GM18498 (cell line): ENCODE data around the gene C1orf35.
"Not testable (repeated sequence)": the region's sequence is repeated elsewhere in the genome, so short reads cannot be mapped to it uniquely, and the experiment has no call there.

ENCODE experiments used
- ATAC-seq: cut with Tn5 transposase; IDR thresholded peaks from one replicate; pipeline ENCODE4 v1.9.1; 2021; ENCODE audit warnings: mild to moderate bottlenecking, moderate library complexity; ENCODE audit not compliant: unreplicated experiment

The C1orf35 gene

GRCh38 chr1:228142701-228143136 is 39.6 kb upstream of the C1orf35 start:
- ATAC-seq: no peak

GRCh38 chr1:228142155-228142691 is 39.1 kb upstream of the C1orf35 start:
- ATAC-seq: no peak

GRCh38 chr1:228141226-228142044 is 38.3 kb upstream of the C1orf35 start:
- no peak for ATAC-seq

- ATAC-seq: no peak
Observed at GRCh38 chr1:228140724-228141225, 37.6 kb upstream of the C1orf35 start.

- peak; percentile 93 for ATAC-seq
Observed at GRCh38 chr1:228139931-228140723, 37.0 kb upstream of the C1orf35 start, which contains the start of gene GUK1. GUK1 (plus strand) TSS chr1:228140279; CDS start chr1:228140303, 24 bp downstream.

GRCh38 chr1:228139406-228139930 is 36.3 kb upstream of the C1orf35 start:
- ATAC-seq: no peak

- ATAC-seq: no peak
Observed at GRCh38 chr1:228136901-228137300, 33.8 kb upstream of the C1orf35 start.

GRCh38 chr1:228134591-228134990 is 31.5 kb upstream of the C1orf35 start:
- no peak for ATAC-seq

GRCh38 chr1:228131766-228132165 is 28.6 kb upstream of the C1orf35 start:
- no peak for ATAC-seq

- ATAC-seq: no peak
Observed at GRCh38 chr1:228125185-228125584, 22.1 kb upstream of the C1orf35 start.

- no peak for ATAC-seq
Observed at GRCh38 chr1:228123505-228123904, 20.4 kb upstream of the C1orf35 start.

GRCh38 chr1:228122921-228123441 is 19.9 kb upstream of the C1orf35 start:
- ATAC-seq: no peak

- ATAC-seq: no peak
Observed at GRCh38 chr1:228120857-228121489, 17.8 kb upstream of the C1orf35 start.

- ATAC-seq: no peak
Observed at GRCh38 chr1:228120351-228120750, 17.2 kb upstream of the C1orf35 start.

- no peak for ATAC-seq
Observed at GRCh38 chr1:228118040-228118439, 14.9 kb upstream of the C1orf35 start.

GRCh38 chr1:228117335-228117734 is 14.2 kb upstream of the C1orf35 start:
- no peak for ATAC-seq

GRCh38 chr1:228114827-228115226 is 11.7 kb upstream of the C1orf35 start:
- ATAC-seq: no peak

GRCh38 chr1:228112617-228113016 is 9.5 kb upstream of the C1orf35 start:
- no peak for ATAC-seq

- ATAC-seq: no peak
Observed at GRCh38 chr1:228112167-228112566, 9.0 kb upstream of the C1orf35 start.

GRCh38 chr1:228111315-228111714 is 8.2 kb upstream of the C1orf35 start:
- ATAC-seq: not testable (repeated sequence)
